ENCODE results near the gene FADS3. TPM values are rescaled to one million over a fixed set of nuclear protein-coding genes. Genes with fewer than 3 reads are reported as not detected.

Gene FADS3
- total and polyA plus RNA-seq, 2 of the 13 experiments (the other 11 are each of a cell fraction or from before 2014, with no cell fraction given), result 13.4 to 23.2 TPM

DNA sequence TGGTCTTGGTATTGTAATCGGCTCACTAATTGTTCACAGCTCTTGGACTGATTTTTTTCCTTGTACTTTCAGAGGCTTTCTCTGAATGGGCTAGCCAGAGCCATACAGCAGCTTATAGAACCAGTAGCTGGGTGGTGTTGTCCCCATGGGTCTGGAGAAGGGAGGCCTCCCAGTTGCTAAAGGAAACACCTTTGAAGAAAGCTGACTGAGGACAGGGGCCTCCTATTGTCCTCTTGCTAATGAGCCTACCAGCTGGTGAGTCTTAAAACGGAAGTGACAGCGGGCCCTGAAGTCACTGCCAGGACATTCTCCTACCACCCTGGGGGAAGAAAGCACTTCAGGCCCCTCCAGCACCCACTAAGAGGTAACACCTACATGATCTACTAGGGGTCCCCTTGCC lies 9.9 kb downstream of the FADS3 start:
- POLR2A ChIA-PET, result no interaction called here
- Histone ChIP-seq H3K4me2 (ENCODE audit: low read depth, low read length) (no peak overlapping the region), H3K79me2 (ENCODE audit: insufficient read depth, low read length) (no peaks in the 10 kb centered on the region), H3K9ac (ENCODE audit: insufficient read depth, low read depth, low read length) (no peak overlapping the region), H3K27me3 (ENCODE audit: control insufficient read depth in 1 of 2, insufficient read depth in 2 of 2, low read length in 2 of 2) (no peaks in the 10 kb centered on the region), H3K4me1 (ENCODE audit: insufficient read depth, low read length) (no peaks in the 10 kb centered on the region), H3K4me3 (replicated peaks in 1 of 3; ENCODE audit: insufficient read depth in 1 of 3, low read depth in 2 of 3, low read length in 3 of 3) (no peak overlapping the region), H4K20me1 (ENCODE audit: insufficient read depth, low read length) (no peaks in the 10 kb centered on the region), H3K27ac (ENCODE audit: extremely low read length, insufficient read depth, low read length) (no peak overlapping the region), H3K9me3 (ENCODE audit: low read length) (no peaks in the 10 kb centered on the region), H2AFZ (ENCODE audit: low read length) (no peak overlapping the region), H3K36me3 (replicated peaks in 1 of 2; ENCODE audit: control insufficient read depth in 1 of 2, insufficient read depth in 2 of 2, low read length in 2 of 2) (no peaks in the 10 kb centered on the region; a peak in 1 of 5 replicates)
- CTCF ChIA-PET (ENCODE audit: low intra/inter-chr PET ratio, low total read pairs), result no interaction called here
- ATAC-seq (no peak), FAIRE-seq (no peak), DNase-seq (ENCODE audit: low spot score) (no peak)
- in situ Hi-C loops (cut with HindIII; ENCODE audit: extremely low pct_ligation_motif_present, low pct_unique_long_range_greater_than_20kb) (no loop called here), intact Hi-C loops (cut with micrococcal nuclease; ENCODE audit: unreplicated experiment) (no loop called here)
- 79% methylated on average over 3 of the region's 3 CpGs for WGBS (ENCODE audit: low lambda C conversion rate)
- BruUV-seq (replicated peaks), result no TSS peak
- no peak for TF ChIP-seq ZNF652 (CRISPR knock-in tag; IDR thresholded peaks at IDR 0.05; ENCODE audit: borderline replicate concordance, low read depth)
- TF ChIP-seq ZNF790 (CRISPR knock-in tag; IDR thresholded peaks at IDR 0.05; ENCODE audit: borderline replicate concordance), result no peak
- TF ChIP-seq STAT5B (CRISPR knock-in tag; IDR thresholded peaks at IDR 0.05), result no peak
- TF ChIP-seq MXI1 (IDR thresholded peaks at IDR 0.05; ENCODE audit: borderline replicate concordance, low read depth, low read length), result no peak
- TF ChIP-seq ZNF468 (CRISPR knock-in tag; IDR thresholded peaks at IDR 0.05), result no peak
- TF ChIP-seq ZNF782 (CRISPR knock-in tag; IDR thresholded peaks at IDR 0.05; ENCODE audit: borderline replicate concordance), result no peak
- TF ChIP-seq SSRP1 (CRISPR knock-in tag; IDR thresholded peaks at IDR 0.05), result no peak
- TF ChIP-seq ZFP82 (CRISPR knock-in tag; IDR thresholded peaks at IDR 0.05; ENCODE audit: borderline replicate concordance), result no peak
- no peak for TF ChIP-seq RAD21 (CRISPR knock-in tag; IDR thresholded peaks at IDR 0.05)
- TF ChIP-seq CEBPZ (IDR thresholded peaks at IDR 0.05; ENCODE audit: low read length), result no peak
- TF ChIP-seq NCOR1 (IDR thresholded peaks at IDR 0.05; ENCODE audit: borderline replicate concordance, low read length), result no peak
- no peak for TF ChIP-seq NFYB (CRISPR knock-in tag; IDR thresholded peaks at IDR 0.05)
- no peak for TF ChIP-seq CREB1 (IDR thresholded peaks at IDR 0.05)
- no peak for TF ChIP-seq CREB1 (CRISPR knock-in tag; IDR thresholded peaks at IDR 0.05)
- TF ChIP-seq RARA (CRISPR knock-in tag; IDR thresholded peaks at IDR 0.05), result no peak
- TF ChIP-seq ZMYM2 (CRISPR knock-in tag; IDR thresholded peaks at IDR 0.05), result no peak
- TF ChIP-seq ZBTB43 (CRISPR knock-in tag; conservative IDR thresholded peaks at IDR 0.05), result no peak
- no peak for TF ChIP-seq ZKSCAN5 (CRISPR knock-in tag; IDR thresholded peaks at IDR 0.05)
- TF ChIP-seq GPN1 (CRISPR knock-in tag; IDR thresholded peaks at IDR 0.05; ENCODE audit: borderline replicate concordance), result no peak
- TF ChIP-seq NR3C1 (CRISPR knock-in tag; IDR thresholded peaks at IDR 0.05), result no peak
